K562 (cell line): ENCODE results near the gene NME4. TPM values are rescaled to one million over a fixed set of nuclear protein-coding genes. Genes with fewer than 3 reads are reported as not detected.
A peak's percentile ranks its signal among the peaks of the same experiment; 100 is the strongest.

Experiments used
- CHD1 ChIP-seq: fragments of 200-600 bp; sonication (generic); IDR thresholded peaks from one replicate; pipeline ENCODE4 v1.6.1; 2012; ENCODE audit warnings: mild to moderate bottlenecking, moderate library complexity, low read length, inconsistent platforms
- CREM ChIP-seq: IDR thresholded peaks from 2 replicates; pipeline ENCODE4 v1.6.1; 2014; ENCODE audit warnings: antibody characterized with exemption, low read depth
- HCFC1 ChIP-seq: IDR thresholded peaks from 2 replicates; pipeline ENCODE4 v1.6.1; 2012; ENCODE audit warnings: low read depth, low read length, improper control_type of control experiment
- HMG20A ChIP-seq: fragments of 450-650 bp; formaldehyde crosslinking; conservative IDR thresholded peaks from 2 replicates; pipeline ENCODE4 v1.4.0; 2020; ENCODE audit warnings: mild to moderate bottlenecking, mixed read lengths
- KDM2B ChIP-seq: fragments of 250-450 bp; sonication (Bioruptor Pico); IDR thresholded peaks from 2 replicates; pipeline ENCODE4 v1.8.0; 2021; ENCODE audit warnings: mild to moderate bottlenecking, moderate library complexity
- MCM7 ChIP-seq, 2 experiments: fragments of 450-650 bp; IDR thresholded peaks; 2 replicates each; pipeline ENCODE4 v1.6.1; 2016 to 2018
- MEF2D ChIP-seq: conservative IDR thresholded peaks from 2 replicates; pipeline ENCODE4 v1.6.1; 2016; ENCODE audit warnings: low read depth, missing genetic modification characterization, missing compliant biosample characterization
- NBN ChIP-seq: fragments of 450-650 bp; IDR thresholded peaks from 2 replicates; pipeline ENCODE4 v1.6.1; 2016; ENCODE audit warnings: low read depth, mild to moderate bottlenecking
- RBM34 ChIP-seq: fragments of 200-400 bp; formaldehyde crosslinking; IDR thresholded peaks from 2 replicates; pipeline ENCODE4 v1.6.1; 2018; ENCODE audit warnings: low read length, borderline replicate concordance; ENCODE audit not compliant: insufficient read depth
- SNIP1 ChIP-seq: fragments of 450-650 bp; IDR thresholded peaks from 2 replicates; pipeline ENCODE4 v1.7.1; 2017; ENCODE audit warnings: low read depth, mild to moderate bottlenecking
- STAT5B ChIP-seq: fragments of 250-450 bp; sonication (Bioruptor Pico); IDR thresholded peaks from 2 replicates; pipeline ENCODE4 v1.8.0; 2021; ENCODE audit warnings: mild to moderate bottlenecking, inconsistent platforms
- ZNF57 ChIP-seq: fragments of 450-650 bp; formaldehyde crosslinking; IDR thresholded peaks from 2 replicates; pipeline ENCODE4 v1.4.0; 2020; ENCODE audit warnings: mild to moderate bottlenecking, moderate library complexity
- ZNF707 ChIP-seq: fragments of 250-450 bp; sonication (Bioruptor Pico); conservative IDR thresholded peaks from 2 replicates; pipeline ENCODE4 v1.8.0; 2022; ENCODE audit warnings: inconsistent platforms, mild to moderate bottlenecking, moderate library complexity
- polyA plus RNA-seq, 8 experiments: library from polyadenylated mRNA; depleted of rRNA in 4 of 8; stranded (reverse) in 5 of 8; unstranded in 3 of 8; fragments of >200 nt; fragmentation: Nextera tagmentation in 2 of 8; fragmentation: Illumina TruSeq in 1 of 8; extraction: Ambion mirVana in 2 of 8; extraction: Trizol in 1 of 8; gene quantifications; 2 replicates each; pipeline versions ENCODE4 v1.2.1 to v1.2.3, GENCODE V29; 2011 to 2014; ENCODE audit warnings: inconsistent platforms in 1 of 8, missing spikeins in 1 of 8
- total RNA-seq, 7 experiments: library from RNA; depleted of rRNA in 6 of 7; stranded (reverse); fragments of >200 nt in 6 of 7; fragmentation: Illumina TruSeq in 2 of 7; extraction: Trizol in 2 of 7; gene quantifications; 2 replicates each; pipeline versions ENCODE4 v1.2.1 to v1.2.3, GENCODE V29; 2011 to 2021; ENCODE audit warnings: low replicate concordance in 1 of 7
- TF ChIP-seq, protein P1 (sequence below): fragments of 250-450 bp; sonication (Bioruptor Pico); IDR thresholded peaks from 2 replicates; pipeline ENCODE4 v1.4.0; 2020; ENCODE audit warnings: mild to moderate bottlenecking, moderate library complexity, borderline replicate concordance
- TF ChIP-seq, protein P2 (sequence below): sonication (generic); formaldehyde crosslinking; IDR thresholded peaks from 2 replicates; pipeline ENCODE4 v1.8.0; 2022; ENCODE audit warnings: missing genetic modification reagents, mild to moderate bottlenecking, borderline replicate concordance

The NME4 gene
- total and polyA plus RNA-seq, 9 of the 15 experiments (the other 6 are each of a cell fraction or from before 2014, with no cell fraction given) = 15.4 to 264 (median 139) TPM

DNA sequence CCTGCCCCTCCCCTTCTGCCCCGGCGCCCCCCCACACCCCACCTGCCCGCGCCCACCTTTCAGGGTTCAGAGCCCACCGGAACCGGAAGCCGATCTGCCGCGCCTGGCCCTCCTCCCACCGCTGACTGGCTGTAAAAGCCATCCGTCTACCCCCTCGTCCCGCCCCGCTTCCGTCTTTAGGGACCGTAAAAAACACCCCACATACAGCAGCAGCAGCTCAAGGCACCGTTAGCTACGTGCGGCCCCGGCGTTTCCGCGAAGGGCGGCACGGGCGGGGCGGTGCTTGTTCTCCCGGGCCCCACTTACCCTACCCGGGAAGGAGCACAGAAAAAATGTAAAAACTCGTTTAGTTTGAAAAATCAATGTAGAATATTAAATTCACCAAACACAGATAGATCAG, 26.6 kb upstream of the NME4 start, which contains the start of gene MRPL28 (continued):
- TF ChIP-seq MCM7 (IDR thresholded peaks at IDR 0.05) (no peak), RBM34 (no peak), NBN (0 out of 2 replicates have a peak, but pooled peaks have one; percentile 35), KDM2B (CRISPR knock-in tag) (no peak), HMG20A (CRISPR knock-in tag) (no peak), SNIP1 (no peak), MEF2D (tag) (no peak), ZNF57 (no peak), ZNF707 (no peak), STAT5B (CRISPR knock-in tag) (no peak), HCFC1 (peak; percentile 61), CHD1 (no peak), CREM (peak; percentile 83)
- TF ChIP-seq, protein P1, sequence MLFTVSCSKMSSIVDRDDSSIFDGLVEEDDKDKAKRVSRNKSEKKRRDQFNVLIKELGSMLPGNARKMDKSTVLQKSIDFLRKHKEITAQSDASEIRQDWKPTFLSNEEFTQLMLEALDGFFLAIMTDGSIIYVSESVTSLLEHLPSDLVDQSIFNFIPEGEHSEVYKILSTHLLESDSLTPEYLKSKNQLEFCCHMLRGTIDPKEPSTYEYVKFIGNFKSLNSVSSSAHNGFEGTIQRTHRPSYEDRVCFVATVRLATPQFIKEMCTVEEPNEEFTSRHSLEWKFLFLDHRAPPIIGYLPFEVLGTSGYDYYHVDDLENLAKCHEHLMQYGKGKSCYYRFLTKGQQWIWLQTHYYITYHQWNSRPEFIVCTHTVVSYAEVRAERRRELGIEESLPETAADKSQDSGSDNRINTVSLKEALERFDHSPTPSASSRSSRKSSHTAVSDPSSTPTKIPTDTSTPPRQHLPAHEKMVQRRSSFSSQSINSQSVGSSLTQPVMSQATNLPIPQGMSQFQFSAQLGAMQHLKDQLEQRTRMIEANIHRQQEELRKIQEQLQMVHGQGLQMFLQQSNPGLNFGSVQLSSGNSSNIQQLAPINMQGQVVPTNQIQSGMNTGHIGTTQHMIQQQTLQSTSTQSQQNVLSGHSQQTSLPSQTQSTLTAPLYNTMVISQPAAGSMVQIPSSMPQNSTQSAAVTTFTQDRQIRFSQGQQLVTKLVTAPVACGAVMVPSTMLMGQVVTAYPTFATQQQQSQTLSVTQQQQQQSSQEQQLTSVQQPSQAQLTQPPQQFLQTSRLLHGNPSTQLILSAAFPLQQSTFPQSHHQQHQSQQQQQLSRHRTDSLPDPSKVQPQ (CRISPR knock-in tag) = no peak
- TF ChIP-seq, protein P2, sequence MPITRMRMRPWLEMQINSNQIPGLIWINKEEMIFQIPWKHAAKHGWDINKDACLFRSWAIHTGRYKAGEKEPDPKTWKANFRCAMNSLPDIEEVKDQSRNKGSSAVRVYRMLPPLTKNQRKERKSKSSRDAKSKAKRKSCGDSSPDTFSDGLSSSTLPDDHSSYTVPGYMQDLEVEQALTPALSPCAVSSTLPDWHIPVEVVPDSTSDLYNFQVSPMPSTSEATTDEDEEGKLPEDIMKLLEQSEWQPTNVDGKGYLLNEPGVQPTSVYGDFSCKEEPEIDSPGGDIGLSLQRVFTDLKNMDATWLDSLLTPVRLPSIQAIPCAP = no peak
